WI38 (cell line): Measurements from ENCODE around the gene RAB11FIP3.
"Not testable (repeated sequence)": the region's sequence is repeated elsewhere in the genome, so short reads cannot be mapped to it uniquely, and the experiment has no call there.

ENCODE experiments used
- H3K4me3 ChIP-seq: 2 replicates; pipeline ENCODE4 v1.5.1; 2011; ENCODE audit warnings: low read depth, mild to moderate bottlenecking, control low read depth, low read length
- TF ChIP-seq, protein P1 (sequence below): IDR thresholded peaks from 2 replicates; pipeline ENCODE4 v1.5.1; 2012; ENCODE audit warnings: low read depth, mild to moderate bottlenecking, control low read depth, low read length

The RAB11FIP3 gene

DNA sequence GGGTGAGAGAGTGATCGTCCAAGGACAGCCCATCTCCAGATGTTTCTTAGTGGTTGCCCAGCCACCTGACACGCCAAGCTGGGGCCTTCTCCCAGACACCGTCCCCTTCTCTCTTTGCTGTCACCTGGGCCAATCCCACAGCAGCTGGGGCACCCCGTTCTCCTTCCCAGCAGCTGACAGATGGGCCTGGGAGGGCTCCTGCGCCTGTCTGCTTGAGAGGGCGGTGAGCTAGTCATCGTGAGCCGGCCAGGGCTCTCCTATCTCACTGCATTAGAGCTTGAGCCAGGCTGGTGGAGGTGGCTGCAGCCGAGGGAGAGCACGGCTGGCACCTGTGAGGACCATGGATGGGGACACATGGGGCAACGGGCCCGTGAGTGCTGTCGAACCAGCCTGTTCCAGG lies 41.2 kb downstream of the RAB11FIP3 start:
- TF ChIP-seq, protein P1, sequence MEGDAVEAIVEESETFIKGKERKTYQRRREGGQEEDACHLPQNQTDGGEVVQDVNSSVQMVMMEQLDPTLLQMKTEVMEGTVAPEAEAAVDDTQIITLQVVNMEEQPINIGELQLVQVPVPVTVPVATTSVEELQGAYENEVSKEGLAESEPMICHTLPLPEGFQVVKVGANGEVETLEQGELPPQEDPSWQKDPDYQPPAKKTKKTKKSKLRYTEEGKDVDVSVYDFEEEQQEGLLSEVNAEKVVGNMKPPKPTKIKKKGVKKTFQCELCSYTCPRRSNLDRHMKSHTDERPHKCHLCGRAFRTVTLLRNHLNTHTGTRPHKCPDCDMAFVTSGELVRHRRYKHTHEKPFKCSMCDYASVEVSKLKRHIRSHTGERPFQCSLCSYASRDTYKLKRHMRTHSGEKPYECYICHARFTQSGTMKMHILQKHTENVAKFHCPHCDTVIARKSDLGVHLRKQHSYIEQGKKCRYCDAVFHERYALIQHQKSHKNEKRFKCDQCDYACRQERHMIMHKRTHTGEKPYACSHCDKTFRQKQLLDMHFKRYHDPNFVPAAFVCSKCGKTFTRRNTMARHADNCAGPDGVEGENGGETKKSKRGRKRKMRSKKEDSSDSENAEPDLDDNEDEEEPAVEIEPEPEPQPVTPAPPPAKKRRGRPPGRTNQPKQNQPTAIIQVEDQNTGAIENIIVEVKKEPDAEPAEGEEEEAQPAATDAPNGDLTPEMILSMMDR = no peak
- no peak overlapping the region for H3K4me3 ChIP-seq

DNA sequence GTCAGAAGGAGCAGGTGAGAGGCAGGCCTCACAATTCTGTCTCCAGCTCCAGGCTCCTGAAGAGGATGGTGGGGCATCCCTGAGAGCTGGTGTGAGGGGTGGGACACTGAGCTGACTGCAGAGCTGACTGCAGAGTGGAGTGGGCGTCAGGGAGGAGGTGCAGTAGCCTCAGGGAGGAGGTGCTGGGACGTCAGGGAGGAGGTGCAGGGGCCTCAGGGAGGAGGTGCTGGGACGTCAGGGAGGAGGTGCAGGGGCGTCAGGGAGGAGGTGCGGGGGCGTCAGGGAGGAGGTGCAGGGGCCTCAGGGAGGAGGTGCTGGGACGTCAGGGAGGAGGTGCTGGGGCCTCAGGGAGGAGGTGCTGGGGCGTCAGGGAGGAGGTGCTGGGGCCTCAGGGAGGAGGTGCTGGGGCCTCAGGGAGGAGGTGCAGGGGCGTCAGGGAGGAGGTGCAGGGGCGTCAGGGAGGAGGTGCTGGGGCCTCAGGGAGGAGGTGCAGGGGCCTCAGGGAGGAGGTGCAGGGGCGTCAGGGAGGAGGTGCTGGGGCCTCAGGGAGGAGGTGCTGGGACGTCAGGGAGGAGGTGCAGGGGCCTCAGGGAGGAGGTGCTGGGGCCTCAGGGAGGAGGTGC lies 41.9 kb downstream of the RAB11FIP3 start:
- H3K4me3 ChIP-seq = not testable (repeated sequence)

DNA sequence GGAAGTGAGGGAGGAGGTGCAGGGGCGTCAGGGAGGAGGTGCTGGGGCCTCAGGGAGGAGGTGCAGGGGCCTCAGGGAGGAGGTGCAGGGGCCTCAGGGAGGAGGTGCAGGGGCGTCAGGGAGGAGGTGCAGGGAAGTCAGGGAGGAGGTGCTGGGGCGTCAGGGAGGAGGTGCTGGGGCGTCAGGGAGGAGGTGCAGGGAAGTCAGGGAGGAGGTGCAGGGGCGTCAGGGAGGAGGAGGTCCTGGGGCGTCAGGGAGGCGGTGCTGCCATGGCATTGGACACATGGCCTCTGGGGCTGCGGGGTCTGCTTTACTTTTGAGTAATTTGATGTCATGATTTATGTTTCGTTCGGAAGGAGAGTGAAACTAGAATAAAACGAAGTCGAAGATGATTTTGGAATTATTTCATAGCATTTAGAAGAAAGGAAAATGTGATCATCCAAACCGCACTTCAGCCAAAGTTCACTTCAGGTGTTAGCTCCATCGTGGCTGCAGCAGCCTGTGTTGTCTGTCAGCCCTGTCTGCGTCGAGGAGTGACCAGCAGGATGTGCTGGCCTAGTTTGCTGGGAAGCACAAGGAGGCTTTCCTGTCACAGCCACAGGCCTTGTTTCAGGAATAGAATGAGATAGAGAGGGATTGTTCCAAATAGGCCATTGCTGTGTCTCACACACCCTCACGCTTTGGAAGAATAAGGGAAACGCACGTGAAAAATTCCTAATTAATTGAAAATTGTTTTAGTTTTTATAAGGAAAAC lies 42.8 kb downstream of the RAB11FIP3 start:
- H3K4me3 ChIP-seq = no peak overlapping the region
- TF ChIP-seq, protein P1 = no peak

DNA sequence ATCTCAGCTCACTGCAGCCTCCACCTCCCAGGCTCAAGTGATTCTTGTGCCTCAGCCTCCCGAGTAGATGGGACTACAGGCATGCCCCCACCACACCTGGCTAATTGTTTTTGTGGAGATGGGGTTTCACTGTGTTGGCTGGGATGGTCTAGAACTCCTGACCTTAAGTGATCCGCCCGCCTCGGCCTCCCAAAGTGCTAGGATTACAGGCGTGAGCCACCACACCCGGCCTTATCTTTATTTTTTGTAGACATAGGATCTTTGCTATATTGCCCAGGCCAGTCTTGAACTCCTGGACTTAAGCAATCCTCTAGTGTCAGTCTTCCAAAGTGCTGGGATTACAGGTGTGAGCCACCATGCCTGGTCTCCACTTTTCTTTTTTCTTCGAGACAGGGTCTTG lies 44.0 kb downstream of the RAB11FIP3 start:
- H3K4me3 ChIP-seq = not testable (repeated sequence)

DNA sequence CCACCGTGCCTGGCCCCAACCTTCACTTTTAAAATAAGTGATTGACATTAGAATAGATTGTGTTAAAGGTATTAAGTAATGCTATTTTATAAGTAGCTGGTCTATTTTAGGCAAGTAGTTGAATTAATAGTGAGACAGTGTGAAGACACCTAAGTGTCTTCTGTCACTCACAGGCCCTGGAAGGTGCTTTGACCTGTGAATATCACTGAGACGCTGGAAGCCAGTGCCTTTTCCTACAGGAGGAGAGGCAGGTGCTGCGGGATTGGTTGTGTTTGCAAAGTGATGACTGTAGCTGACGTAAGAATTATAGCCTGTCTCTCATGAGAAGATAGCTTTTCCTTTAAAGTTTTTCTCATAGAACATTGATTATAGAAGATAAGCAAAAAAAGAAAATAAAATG lies 45.0 kb downstream of the RAB11FIP3 start:
- no peak overlapping the region for H3K4me3 ChIP-seq
- TF ChIP-seq, protein P1 = no peak

DNA sequence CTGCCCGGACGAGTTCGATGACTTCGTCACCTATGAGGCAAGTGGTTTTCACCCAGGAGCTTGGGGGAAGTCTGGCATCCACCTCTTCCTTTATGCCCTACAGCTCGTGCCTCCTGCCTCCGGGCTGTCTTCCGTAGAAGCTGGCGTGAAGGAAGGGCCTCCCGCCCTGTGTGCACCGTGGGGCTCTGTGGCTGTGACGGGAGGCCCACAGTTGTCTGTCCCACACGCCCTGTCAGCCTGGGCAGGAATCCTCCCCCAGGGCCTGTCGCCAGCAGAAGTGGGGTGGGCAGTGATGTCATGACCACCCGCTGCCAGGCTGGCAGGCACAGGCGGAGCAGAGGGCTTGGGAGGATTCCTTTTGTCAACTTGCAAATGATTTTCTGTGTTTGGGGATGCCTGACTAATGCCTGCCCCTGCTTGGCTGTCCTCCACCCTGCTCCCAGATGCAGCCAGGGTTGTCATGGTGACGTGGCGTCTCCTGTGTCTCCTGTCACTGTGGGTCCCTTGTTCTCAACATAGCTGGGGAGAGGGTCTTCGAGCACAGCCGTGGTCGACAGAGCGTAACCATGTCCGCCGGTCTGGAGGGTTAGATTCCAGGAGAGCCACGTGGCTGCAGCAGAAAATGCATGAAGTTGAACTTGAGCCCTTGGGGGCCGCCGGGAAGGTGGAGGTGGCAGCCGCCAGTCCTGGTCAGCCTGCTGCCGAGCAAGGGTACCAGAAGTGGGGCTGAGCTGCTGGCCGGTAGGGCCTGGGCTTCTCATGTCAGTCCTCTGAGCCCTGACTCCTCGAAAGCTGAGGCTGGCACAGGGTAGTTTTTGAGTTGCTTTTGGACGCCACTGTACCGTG lies 46.1 kb downstream of the RAB11FIP3 start:
- no peak overlapping the region for H3K4me3 ChIP-seq
- TF ChIP-seq, protein P1 = no peak

DNA sequence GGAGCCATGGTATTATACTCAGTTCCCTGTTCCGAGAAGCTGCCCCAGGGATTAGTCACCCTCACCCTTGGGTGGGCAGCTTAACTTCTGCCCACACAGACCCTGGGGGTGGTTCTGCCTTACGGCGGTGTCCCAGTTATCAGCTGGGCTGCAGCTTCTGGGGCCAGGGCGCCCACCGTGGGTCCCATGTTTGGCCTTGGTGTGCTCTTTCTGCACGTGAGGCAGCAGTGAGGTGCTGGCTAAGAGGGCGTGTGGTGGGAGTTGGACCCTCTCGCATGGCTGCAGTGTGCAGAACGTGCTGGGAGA lies 46.7 kb downstream of the RAB11FIP3 start:
- H3K4me3 ChIP-seq = no peak overlapping the region
- TF ChIP-seq, protein P1 = no peak
